ENCODE measurements around the gene FOXJ1. TPM values are rescaled to one million over a fixed set of nuclear protein-coding genes. Genes with fewer than 3 reads are reported as not detected.

The FOXJ1 gene
- total RNA-seq, 1 experiment from 2014 or later: not detected

DNA sequence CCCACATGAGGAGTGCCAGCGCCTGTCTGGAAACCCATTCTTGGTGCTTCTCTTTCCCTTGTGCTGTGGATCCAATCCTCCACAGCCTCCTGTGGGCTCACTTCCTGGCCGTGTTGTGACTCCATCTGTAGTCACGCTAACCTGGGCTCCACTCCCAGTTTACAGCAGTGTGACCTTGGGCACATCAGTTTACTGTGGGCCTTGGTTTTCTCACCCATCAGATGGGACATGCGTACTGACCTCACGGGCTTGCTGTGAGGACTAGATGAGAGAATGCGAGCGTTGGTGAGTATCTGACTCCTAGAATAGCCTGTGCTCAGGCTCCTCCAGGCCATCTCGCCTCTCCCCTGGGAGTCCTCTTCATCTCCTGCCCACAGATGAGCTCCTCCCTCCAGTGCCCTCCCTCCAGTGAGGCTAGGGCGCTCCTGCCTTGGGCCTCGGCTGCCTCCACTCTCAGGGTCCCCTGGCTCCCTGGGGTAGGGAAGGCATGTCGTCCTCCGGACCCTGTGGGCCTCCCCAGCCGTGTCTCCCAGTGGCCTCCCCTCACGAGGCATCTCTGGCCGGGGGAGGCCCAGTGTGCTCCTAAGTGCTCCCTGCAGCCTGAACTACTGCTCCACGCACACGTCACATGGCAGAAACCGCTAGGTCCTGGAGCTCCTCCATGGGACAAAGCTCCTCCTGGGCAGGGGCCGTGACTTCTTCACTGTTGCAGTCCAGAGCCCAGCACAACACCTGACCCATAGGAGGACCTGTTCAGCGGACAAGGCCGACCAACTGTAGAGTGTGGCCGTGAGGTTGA lies 5.2 kb upstream of the FOXJ1 start:
- DNase-seq (ENCODE audit: unreplicated experiment): no peak
- Mint-ChIP-seq H3K27ac (ENCODE audit: low read depth, unreplicated experiment) (no peak overlapping the region), H3K4me3 (ENCODE audit: unreplicated experiment) (no peak overlapping the region), H3K9me3 (ENCODE audit: unreplicated experiment) (no peaks in the 10 kb centered on the region), H3K36me3 (ENCODE audit: insufficient read depth, unreplicated experiment) (no peaks in the 10 kb centered on the region), H3K27me3 (ENCODE audit: insufficient read depth, unreplicated experiment) (no peaks in the 10 kb centered on the region), H3K4me1 (ENCODE audit: insufficient read depth, unreplicated experiment) (no peaks in the 10 kb centered on the region)
- intact Hi-C loops (cut with micrococcal nuclease): no loop called here
- BruUV-seq (replicated peaks): no TSS peak
- ChIA-PET POLR2A (interaction anchor here (1.4 kb wide), 1 partner anchor 13 kb away, joined by 4 read pairs; no protein-coding TSS in a partner anchor), CTCF (interaction anchor here (0.7 to 2.0 kb wide), 3 partner anchors 19 to 134 kb away, joined by 3 to 10 read pairs (median 4); no protein-coding TSS in a partner anchor)
- no peak for TF ChIP-seq CTCF (IDR thresholded peaks at IDR 0.05; ENCODE audit: unreplicated experiment)

DNA sequence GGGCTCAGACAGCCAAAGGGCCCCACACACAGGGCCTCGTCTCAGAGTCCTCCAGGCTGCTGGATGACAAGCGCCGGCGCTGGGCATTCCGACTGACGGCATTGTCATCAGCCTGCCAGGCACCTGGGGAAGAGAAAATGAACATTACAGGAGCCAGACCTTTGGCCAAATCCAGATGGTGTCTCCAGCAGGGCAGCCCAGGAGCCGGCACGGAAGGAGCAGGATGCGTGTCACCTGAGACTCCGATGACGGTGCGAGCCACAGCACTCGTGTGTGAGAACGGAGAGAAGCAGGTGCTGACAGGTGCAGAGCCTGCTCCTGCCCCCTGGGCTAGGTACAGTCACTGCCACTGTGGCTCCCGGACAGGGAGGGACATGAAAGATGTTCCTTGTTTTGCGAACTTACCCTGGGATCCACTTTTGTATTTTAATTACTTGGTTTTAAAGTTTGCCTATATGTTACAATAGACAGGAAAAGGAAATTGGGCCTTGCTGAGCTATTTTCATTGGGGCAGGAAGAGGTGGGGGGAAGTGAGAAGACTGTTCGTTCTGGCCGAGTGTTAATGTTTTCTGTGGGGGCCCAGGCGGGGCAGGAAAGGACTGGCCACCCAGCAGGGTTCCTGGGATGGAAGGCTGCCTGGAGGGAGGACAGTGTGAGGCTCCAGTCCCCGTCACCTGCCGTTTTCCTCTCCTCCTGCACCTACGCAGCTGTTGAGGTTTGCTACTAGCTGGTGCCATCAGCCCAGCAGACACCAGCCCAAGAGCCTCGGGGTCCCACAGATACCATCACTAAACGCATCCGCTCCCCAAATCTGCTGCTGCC lies 4.4 kb upstream of the FOXJ1 start:
- intact Hi-C loops (cut with micrococcal nuclease): no loop called here
- no peak for DNase-seq (ENCODE audit: unreplicated experiment)
- no peaks in the 10 kb centered on the region for H3K9me3 Mint-ChIP-seq (ENCODE audit: unreplicated experiment)
- H3K36me3 Mint-ChIP-seq (ENCODE audit: insufficient read depth, unreplicated experiment): no peaks in the 10 kb centered on the region
- no peaks in the 10 kb centered on the region for H3K27me3 Mint-ChIP-seq (ENCODE audit: insufficient read depth, unreplicated experiment)
- TF ChIP-seq CTCF (IDR thresholded peaks at IDR 0.05; ENCODE audit: unreplicated experiment): no peak
- no TSS peak for BruUV-seq (replicated peaks)
- no peaks in the 10 kb centered on the region for H3K4me1 Mint-ChIP-seq (ENCODE audit: insufficient read depth, unreplicated experiment)
- no peak overlapping the region for H3K27ac Mint-ChIP-seq (ENCODE audit: low read depth, unreplicated experiment)
- ChIA-PET CTCF (interaction anchor here (0.6 to 2.0 kb wide), 3 partner anchors 133 to 214 kb away, joined by 3 to 10 read pairs (median 4); no protein-coding TSS in a partner anchor), POLR2A (interaction anchor here (1.1 to 1.4 kb wide), 2 partner anchors 12 to 37 kb away, joined by 4 to 5 read pairs; no protein-coding TSS in a partner anchor)
- no peak overlapping the region for H3K4me3 Mint-ChIP-seq (ENCODE audit: unreplicated experiment)

- Mint-ChIP-seq H3K4me3 (ENCODE audit: unreplicated experiment) (no peak overlapping the region), H3K27ac (ENCODE audit: low read depth, unreplicated experiment) (no peak overlapping the region), H3K27me3 (ENCODE audit: insufficient read depth, unreplicated experiment) (no peaks in the 10 kb centered on the region), H3K9me3 (ENCODE audit: unreplicated experiment) (no peaks in the 10 kb centered on the region), H3K4me1 (ENCODE audit: insufficient read depth, unreplicated experiment) (no peaks in the 10 kb centered on the region), H3K36me3 (ENCODE audit: insufficient read depth, unreplicated experiment) (no peaks in the 10 kb centered on the region)
- intact Hi-C loops (cut with micrococcal nuclease): no loop called here
- no TSS peak for BruUV-seq (replicated peaks)
- CTCF ChIA-PET: interaction anchor here (0.6 to 3.5 kb wide), 2 partner anchors 136 to 200 kb away, joined by 4 to 13 read pairs; no protein-coding TSS in a partner anchor
- no peak for TF ChIP-seq CTCF (IDR thresholded peaks at IDR 0.05; ENCODE audit: unreplicated experiment)
- POLR2A ChIA-PET: no interaction called here
- no peak for DNase-seq (ENCODE audit: unreplicated experiment)
Observed at GRCh38 chr17:76142585-76143041, 1.6 kb upstream of the FOXJ1 start.

GRCh38 chr17:76142039-76142584 lies 1.1 kb upstream of the FOXJ1 start:
- no peaks in the 10 kb centered on the region for H3K9me3 Mint-ChIP-seq (ENCODE audit: unreplicated experiment)
- no peak overlapping the region for H3K27ac Mint-ChIP-seq (ENCODE audit: low read depth, unreplicated experiment)
- H3K4me1 Mint-ChIP-seq (ENCODE audit: insufficient read depth, unreplicated experiment): no peaks in the 10 kb centered on the region
- no peak for TF ChIP-seq CTCF (IDR thresholded peaks at IDR 0.05; ENCODE audit: unreplicated experiment)
- DNase-seq (ENCODE audit: unreplicated experiment): no peak
- BruUV-seq (replicated peaks): no TSS peak
- intact Hi-C loops (cut with micrococcal nuclease): no loop called here
- H3K36me3 Mint-ChIP-seq (ENCODE audit: insufficient read depth, unreplicated experiment): no peaks in the 10 kb centered on the region
- H3K4me3 Mint-ChIP-seq (ENCODE audit: unreplicated experiment): no peak overlapping the region
- ChIA-PET CTCF (interaction anchor here (0.6 to 3.5 kb wide), 2 partner anchors 137 to 199 kb away, joined by 4 to 13 read pairs; no protein-coding TSS in a partner anchor), POLR2A (no interaction called here)
- H3K27me3 Mint-ChIP-seq (ENCODE audit: insufficient read depth, unreplicated experiment): no peaks in the 10 kb centered on the region

Measured in MCF 10A (cell line).